GM18868 (cell line): ENCODE measurements around the gene TMEM161A.

Source experiments
- ATAC-seq: cut with Tn5 transposase; IDR thresholded peaks from one replicate; pipeline ENCODE4 v1.9.1; 2021; ENCODE audit warnings: mild to moderate bottlenecking, moderate library complexity; ENCODE audit not compliant: unreplicated experiment

The TMEM161A gene

DNA sequence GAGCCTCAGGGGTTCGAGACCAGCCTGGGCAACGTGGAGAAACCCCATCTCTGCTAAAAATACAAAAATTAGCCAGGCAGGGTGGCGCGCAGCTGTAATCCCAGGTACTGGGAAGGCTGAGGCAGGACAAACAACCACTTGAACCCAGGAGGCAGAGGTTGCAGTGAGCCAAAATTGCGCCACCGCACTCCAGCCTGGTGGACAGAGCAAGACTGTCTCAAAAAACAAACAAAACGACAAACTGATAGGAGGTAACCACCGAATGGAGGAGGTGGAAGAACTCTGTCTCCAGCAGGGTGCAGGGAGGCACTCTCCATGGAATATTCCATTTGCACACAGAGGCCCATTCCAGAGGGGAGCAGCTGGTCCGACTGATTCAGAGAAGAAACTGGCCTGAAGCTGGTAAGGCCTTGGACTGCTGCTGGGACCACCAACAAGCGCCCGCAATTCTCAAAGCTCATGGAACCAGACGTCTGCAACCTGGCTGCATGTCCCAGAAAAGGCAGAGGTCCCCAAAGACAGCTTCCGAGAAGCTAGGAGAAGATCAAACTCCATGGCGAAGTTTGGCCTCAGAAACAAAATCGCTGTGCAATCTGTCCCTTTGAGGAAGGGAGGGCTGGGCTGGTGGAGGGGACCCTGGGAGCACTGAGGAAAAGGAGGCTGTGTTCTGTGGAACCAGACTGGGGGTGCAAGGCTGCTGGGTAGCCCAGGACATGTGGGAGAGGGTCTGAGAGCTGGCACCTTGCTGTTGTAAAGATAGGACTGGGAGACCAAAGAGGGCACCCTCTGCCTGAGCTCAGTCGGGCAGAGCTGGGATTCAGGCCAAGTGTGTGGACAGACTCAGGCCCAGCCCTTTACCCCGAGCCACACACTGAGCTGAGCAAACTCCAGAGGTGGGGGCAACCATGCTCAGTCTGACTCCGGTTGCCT is 39.3 kb downstream of the TMEM161A start:
- no peak for ATAC-seq

DNA sequence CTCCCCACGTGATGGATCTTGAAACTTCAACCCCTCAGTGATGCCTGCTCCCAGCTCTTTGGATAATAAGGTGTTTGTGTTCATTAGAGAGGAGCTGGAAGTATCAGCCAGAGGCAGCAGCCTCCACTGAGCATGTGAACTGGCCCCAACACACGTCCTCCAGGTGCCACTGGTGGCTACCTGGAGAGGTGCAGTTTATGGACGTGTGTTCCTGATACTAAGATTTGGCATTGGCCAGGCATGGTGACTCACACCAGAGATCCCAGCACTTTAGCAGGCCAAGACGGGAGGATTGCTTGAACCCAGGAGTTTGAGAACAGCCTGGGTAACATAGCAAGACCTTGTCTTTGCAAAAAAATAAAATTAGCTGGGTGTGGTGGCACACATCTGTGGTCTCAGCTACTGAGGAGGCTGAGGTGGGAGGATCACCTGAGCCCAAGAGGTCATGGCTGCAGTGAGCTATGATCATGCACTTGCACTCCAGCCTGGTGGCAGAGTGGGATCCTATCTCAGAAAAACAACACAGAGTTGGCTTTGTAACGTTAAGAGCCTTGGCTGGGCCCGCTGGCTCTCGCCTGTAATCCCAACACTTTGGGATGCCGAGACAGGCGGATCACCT is 40.1 kb downstream of the TMEM161A start:
- no peak for ATAC-seq

DNA sequence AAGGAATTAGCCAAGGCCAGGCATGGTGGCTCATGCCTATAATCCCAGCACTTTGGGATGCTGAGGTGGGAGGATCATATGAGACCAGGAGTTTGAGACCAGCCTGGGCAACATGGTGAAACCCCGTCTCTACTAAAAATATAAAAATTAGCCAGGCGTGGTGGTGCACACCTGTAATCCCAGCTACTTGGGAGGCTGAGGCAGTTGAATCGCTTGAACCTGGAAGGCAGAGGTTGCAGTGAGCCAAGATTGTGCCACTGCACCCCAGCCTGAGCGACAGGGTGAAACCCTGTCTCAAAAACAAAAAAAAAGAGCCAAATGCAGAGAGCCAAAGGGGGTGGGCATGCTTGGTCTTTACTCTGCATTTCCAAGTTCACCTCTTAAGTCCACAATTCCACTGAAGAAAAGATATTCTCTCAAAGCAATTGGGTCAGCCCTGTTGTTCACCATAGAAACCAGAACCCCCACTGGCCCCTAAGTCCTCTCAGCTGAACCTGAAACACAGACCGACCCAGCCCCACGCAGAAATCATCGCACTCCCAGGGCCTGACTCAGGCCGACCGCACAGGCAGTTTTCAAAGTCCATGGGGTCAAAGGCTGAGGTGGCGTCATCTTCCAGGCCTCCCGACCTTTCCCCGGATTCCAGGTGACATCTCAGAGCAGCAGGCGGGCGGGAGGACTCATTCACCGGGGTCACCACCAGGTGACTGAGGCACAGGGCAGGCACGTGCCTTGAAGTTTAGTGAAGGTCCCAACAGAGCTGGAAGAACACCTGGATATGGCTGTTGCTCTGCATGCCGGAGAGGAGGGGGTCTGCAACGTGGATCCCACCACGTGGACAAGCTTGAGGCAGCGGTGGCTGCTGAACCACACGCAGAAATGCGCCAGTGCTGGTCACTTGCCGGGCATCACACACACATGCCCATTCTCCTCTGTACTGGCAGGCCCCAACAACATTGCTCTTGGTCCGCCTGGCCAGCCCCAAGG is 41.3 kb downstream of the TMEM161A start:
- no peak for ATAC-seq

DNA sequence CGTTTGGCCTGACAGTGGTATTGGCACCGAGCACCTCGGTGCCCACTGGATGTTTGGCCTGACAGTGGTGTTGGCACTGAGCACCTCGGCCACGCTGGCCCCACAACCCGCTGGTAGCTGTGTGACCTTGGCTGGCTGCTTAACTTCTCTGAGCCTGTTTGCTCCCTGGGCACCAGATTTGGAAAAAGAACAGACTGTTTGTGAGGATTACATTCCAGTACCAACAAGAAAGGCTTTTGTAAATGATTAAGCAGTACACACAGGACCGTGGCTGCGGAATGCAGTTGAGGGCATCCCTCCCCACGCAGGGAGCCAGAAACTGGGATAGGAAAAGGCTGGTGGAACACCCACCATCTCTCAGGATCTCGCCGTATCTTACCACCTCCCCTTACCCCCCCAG is 42.6 kb downstream of the TMEM161A start:
- no peak for ATAC-seq

DNA sequence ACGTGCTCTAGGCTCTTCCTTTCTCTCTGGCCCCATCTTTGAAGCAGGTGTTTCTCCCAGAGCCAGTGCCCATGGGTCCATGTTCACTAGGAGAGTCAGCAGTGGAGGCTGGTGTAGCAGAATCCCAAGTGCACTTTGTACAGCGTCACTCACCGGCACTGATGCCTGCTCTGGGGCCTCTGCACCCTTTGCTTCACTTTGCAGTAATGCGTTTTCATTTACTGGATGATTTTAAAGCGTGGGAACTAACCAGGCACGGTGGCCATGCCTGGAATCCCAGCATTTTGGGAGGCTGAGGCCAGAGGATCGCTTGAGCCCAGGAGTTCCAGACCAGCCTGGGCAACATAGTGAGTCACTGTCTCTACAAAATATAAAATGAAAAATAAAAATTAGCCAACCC is 43.8 kb downstream of the TMEM161A start:
- ATAC-seq: no peak

DNA sequence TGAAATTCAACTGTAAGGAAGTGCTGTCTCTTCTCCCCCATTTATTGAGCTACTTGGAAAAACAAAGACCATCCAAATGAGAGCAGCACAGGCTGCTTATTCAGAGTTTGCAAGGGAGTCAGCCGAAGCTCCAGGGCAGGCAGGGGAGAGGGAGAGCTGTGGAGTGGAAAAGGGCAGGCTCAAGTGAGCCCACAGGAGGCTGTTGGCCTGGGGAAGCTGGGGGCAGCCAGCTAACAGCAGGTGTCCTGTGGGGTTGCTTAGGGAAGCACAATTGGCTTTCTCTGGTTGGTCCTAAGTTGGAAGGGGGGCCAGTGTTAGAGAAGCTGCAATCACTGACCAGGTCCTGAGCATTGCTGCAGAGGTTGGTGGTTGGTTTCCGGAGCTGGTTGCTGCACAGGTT is 50.6 kb downstream of the TMEM161A start:
- no peak for ATAC-seq

DNA sequence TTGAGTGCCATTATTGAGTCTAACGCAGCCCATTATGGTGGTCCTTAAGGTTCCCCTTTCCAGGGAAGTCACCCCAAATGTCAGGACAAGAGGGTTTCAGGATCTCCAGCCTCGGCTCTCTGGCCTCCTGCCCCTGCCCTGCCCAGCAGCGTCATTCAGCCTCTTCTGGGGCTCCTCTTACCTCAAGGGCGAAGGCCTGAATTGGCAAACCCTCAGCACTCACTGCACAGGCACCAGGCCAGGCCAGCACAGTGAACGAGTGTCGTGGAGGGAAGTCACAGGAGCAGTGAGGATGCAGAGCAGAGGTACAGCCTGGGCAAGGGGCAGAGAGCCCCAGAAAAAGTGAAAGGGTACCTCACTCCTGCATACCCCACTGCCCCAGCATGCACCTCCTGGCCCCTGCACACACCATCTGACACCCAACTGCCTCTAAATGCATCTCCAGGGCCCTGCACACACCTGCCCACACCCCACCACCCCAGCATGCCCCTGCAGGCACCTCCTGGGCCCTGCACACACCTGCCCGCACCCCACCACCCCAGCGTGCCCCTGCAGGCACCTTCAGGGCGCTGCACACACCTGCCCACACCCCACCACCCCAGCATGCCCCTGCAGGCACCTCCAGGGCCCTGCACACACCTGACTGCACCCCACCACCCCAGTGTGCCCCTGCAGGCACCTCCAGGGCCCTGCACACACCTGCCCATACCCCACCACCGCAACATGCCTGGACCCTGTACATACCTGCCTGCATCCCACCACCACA is 54.7 kb downstream of the TMEM161A start:
- no peak for ATAC-seq

DNA sequence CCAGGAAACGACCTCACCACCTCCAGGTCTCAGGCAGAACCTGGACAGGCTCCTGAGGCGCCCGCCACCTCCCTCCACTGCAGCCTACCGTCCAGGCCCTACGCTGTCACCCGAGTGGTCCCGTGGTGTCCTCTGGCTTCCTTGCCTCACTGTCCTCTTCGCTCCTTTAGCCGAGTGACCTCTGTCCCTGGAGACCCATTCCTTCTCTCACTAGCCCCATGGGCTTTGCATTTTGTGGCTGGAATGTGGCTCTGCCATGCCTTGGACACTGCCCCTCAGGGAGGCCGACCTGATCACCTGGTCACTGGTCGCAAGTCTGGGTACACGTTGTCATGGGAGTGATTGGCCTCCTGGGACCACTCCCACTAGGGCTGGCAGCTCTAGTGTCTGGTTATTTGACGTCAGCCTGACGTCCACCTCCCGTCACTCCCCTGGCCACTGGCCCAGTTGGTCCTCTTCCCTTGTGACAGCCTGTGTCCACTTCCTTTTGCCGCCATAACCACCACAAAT is 56.6 kb downstream of the TMEM161A start:
- ATAC-seq: no peak

DNA sequence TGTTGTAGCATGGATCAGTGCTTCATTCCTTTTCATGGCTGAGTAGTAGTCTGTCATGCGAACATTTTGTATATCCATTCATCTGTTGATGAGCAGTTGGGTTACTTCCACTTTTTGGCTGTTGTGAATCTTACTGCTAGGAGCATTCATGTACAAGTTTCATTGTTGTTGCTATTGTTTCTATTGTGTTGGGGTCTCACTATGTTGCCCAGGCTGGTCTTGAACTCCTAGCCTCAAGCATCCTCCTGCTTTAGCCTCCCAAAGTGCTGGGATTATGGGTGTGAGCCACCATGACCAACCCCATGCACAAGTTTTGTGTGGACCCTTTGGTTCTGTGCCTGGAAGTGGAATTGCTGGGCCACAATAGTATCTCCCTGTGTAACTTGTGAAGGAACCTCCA is 58.7 kb downstream of the TMEM161A start:
- ATAC-seq: no peak

DNA sequence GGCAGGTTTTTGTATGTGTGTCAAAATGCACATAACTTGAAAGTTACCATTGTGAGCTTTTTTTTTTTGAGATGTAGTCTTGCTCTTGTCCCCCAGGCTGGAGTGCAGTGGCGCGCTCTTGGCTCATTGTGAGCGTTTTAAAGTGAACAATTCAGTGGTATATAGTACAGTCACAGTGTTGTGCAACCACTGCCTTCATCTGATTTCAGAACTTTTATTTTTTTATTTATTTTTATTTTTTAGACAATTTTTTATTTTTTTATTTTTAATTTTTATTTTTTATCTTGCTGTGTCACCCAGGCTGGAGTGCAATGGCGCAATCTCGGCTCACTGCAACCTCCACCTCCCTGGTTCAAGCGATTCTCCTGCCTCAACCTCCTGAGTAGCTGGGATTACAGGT is 59.5 kb downstream of the TMEM161A start:
- no peak for ATAC-seq

DNA sequence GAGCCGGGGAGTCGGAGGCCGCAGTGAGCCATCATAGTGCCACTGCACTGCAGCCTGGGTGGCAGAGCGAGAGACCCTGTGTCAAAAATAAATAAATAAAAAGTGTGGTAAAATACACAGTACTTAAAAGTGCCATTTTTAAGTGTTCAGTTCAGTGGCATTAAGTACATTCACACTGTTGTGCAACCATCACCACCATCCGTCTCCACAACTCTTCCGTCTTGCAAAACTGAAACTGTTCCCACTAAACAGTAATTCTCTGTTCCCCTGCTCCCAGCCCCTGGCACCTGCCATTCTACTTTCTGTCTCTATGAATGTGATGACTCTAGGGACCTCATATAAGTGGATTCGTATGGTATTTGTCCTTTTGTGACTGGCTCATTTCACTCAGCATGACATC is 61.2 kb downstream of the TMEM161A start:
- no peak for ATAC-seq

DNA sequence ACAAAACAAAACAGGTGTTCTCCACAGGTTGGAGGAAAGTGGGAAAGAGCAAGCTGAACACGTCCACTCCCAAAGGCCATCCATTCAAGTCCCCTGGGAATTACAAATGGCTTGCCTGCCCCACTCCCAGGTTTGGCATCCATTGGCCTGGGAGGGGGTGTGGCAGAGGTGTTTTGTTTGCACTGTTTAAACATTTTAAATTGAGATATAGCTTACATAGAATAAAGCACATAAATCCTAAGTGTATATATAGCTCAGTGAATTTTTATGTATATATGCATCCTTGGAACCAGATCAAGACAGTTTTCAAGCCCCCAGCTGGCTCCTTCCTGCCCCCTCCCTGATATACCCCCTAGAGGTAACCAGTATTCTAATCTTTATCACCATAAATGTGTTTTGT is 61.8 kb downstream of the TMEM161A start:
- no peak for ATAC-seq

DNA sequence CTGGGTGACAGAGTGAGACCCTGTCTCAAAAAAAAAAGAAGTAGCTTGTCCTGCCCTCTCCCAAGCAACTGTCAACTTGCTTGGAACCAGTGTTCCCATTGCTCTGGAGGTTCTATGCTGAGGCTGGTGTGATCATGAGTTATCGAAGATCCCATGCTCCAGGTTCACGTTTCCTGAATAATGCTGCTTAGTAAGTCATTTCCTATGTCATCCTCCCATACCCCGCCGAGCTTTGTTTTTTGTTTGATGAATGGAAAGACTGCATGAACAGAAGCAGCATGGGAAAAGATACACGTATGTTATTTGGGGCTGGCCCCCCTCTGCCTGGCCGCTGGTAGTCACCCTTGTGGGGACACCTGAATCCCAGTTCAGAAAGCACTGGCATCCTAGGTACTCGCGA is 63.2 kb downstream of the TMEM161A start:
- no peak for ATAC-seq

DNA sequence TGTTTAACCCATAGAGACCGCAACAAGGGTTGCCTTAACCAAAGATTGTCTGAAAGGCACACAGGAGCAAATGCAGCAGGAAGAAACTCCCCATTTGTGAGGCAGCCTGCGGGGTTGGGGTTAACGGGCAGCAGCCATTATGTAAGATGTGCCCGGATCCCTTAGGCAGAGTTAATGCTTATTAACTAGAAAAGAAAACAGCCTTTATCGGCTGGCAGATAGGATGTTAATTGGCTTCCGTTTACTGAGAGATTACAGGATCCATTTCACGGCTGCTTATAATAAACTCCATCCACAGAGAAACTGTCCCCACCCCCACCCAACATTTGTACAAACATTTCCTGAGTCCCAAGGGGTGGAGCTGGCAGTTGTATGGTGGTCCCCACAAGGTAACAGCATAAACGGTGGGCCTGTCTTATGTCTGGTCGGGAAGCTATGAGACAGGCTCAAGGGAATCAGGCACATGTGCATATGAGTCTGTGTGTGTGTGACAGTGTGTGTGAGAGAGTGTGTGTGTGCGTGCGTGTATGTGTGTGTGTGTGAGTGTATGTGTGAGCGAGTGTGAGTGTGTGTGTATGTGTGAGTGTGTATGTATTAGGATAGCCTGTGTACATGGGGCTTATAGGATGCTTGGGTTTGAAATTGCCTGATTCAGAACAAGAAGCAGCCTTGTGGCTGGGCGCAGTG is 63.9 kb downstream of the TMEM161A start:
- ATAC-seq: no peak

DNA sequence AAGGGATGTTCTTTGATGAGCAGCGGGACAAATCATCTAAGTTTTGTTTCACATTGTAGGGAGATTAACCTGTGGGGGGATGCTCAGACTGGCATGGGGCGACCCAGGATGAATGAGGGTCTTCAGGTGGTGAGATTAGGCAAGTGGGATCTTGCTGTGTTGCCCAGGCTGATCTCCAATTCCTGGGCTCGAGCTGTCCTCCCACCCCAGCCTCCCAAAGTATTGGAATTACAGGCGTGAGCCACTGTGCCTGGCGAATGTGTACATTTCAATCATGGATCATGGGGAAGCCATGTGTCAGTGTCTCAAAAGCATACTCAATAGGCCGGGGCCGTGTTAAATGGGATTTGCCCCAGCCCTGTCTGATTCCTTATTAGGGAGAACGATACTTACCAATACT is 66.4 kb downstream of the TMEM161A start:
- no peak for ATAC-seq
